NT2/D1 (cell line): ENCODE measurements around the gene ABTB2.

ENCODE experiments used
- YY1 ChIP-seq: IDR thresholded peaks from 2 replicates; pipeline ENCODE4 v1.6.1; 2011; ENCODE audit not compliant: insufficient read length, insufficient read depth
- ZNF274 ChIP-seq: IDR thresholded peaks from 2 replicates; pipeline ENCODE4 v1.6.1; 2011; ENCODE audit warnings: mild to moderate bottlenecking, low read depth, low read length

GRCh38 chr11:34120651-34121050 is 237.2 kb downstream of the ABTB2 start:
- TF ChIP-seq ZNF274: no peak
- TF ChIP-seq YY1: no peak
